ENCODE measurements around the gene CLIC2. TPM values are rescaled to one million over a fixed set of nuclear protein-coding genes. Genes with fewer than 3 reads are reported as not detected.

Gene CLIC2
- total RNA-seq, 1 donor from 2014 or later, result 0.83 TPM

- intact Hi-C loops (cut with micrococcal nuclease), result loop anchor here (2.0 to 5.0 kb wide), 3 partner anchors 191 to 350 kb away; partner anchors contain the start of genes BRCC3, CMC4, MTCP1 and SPRY3
These were observed 71.3 kb downstream of the CLIC2 start for GRCh38 chrX:155262970-155263754.

GRCh38 chrX:155259752-155260151 is 74.7 kb downstream of the CLIC2 start:
- intact Hi-C loops (cut with micrococcal nuclease), result loop anchor here (5.0 kb wide), 1 partner anchor 187 kb away; the partner anchor contains the start of genes BRCC3, CMC4 and MTCP1

DNA sequence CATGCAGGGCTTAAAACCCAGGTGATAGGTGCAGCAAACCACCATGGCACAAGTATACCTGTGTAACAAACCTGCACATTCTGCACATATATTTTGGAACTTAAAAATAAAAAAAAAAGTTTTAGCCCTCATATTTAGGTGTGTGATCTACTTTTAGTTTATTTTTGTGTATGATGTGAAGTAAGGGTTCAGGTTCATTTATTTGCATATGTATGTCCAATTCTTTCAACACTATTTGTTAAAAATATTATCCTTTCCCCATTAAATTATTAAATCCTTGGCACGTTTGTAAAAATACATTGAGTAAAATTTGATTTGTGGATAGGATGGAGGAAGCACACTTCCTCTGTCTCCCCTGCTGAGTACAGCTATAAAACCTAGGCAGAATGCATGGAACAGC is 83.0 kb downstream of the CLIC2 start:
- intact Hi-C loops (cut with micrococcal nuclease), result no loop called here

- intact Hi-C loops (cut with micrococcal nuclease), result no loop called here
These were observed 86.9 kb downstream of the CLIC2 start for GRCh38 chrX:155247497-155247896.

DNA sequence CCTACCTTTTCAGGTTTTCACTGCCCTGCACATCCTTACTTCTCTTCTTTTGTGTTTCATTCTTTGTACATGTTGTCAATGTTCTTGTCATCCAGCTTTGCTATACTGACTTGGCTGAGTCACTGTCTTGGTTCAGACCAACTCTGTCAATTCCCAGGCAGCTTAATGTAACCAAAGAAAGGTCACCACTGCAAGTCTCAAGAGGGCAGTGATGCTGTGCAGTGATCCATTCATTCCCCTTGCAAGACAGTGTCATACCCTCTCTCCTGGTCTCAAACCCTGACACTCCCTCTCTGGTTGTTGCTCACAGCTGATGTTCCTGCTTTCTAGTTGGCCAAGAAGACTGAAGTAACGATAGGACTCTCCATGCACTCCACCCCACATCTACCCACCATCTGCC is 87.7 kb downstream of the CLIC2 start:
- intact Hi-C loops (cut with micrococcal nuclease), result no loop called here

DNA sequence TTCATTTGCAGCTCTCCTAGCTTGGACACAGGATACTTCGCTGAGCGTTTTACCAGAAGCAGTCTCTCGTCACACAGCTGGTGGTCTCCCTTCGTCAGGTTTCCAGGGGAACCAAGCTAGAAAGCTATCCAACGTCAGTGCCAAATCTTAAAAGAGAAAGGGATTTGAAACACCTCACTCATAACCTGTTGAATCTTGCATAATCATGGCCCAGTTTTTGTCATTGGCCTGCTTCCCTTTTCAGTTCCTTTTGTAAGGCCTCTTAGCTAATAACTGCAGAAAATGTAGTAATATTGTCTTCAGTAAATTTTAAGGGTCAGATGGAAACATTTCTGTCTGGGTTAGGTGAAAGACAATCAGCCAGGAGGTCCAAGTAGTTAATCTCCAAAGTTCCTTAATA is 92.1 kb downstream of the CLIC2 start:
- intact Hi-C loops (cut with micrococcal nuclease), result no loop called here

GRCh38 chrX:155237719-155238118 is 96.7 kb downstream of the CLIC2 start:
- intact Hi-C loops (cut with micrococcal nuclease), result no loop called here

DNA sequence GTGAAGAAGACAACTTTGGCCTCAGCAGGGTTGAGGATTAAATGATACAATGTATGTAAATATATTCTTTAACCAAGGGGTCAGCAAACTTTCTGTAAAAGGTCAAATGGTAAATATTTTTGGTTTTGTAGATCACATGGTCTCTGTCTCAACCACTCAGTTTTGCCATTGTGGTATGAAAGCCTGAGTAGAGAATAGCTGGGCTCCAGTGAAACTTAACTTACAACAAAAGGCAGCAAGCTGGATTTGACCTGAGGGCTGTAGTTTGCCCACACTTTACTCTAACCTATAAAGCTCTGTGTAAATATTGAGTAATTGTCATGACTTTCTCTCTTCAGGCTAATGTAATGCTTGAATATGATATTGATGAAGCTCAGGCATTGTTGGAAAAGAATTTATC is 98.5 kb downstream of the CLIC2 start:
- intact Hi-C loops (cut with micrococcal nuclease), result no loop called here

- intact Hi-C loops (cut with micrococcal nuclease), result no loop called here
These were observed 103.3 kb downstream of the CLIC2 start for GRCh38 chrX:155231163-155231562.

Other genes with a start within 250 kb of the CLIC2 start
- 62.7 and 68.8 TPM in 2 replicates for gene VBP1, start 118.2 kb downstream of the CLIC2 start, total RNA-seq
- gene RAB39B, start 70.1 kb downstream of the CLIC2 start, total RNA-seq, result 11.5 and 11.6 TPM in 2 replicates
- not detected in 2 replicates for gene F8A2, start 47.5 kb upstream of the CLIC2 start, total RNA-seq
- gene F8A3, start 124.0 kb upstream of the CLIC2 start, total RNA-seq, result 25.8 and 28.8 TPM in 2 replicates